ENCODE results near the gene ZNF697.

DNA sequence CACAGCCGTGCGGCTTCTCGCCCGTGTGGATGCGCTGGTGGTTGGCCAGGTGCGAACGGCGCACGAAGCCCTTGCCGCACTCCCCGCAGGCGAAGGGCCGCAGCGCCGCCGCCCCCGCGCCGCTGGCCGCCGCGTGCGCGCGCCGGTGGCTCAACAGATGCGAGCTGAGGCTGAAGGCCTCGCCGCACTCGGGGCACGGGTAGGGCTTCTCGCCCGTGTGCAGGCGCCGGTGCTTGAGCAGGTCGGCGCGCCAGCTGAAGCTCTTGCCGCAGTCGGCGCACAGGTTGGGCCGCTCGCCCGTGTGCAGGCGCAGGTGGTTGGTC, 24.9 kb downstream of the ZNF697 start:
- TF ChIP-seq PURB (CRISPR knock-in tag; IDR thresholded peaks at IDR 0.05; ENCODE audit: low read depth) (no peak), NFXL1 (CRISPR knock-in tag; IDR thresholded peaks at IDR 0.05) (no peak), SPI1 (IDR thresholded peaks at IDR 0.05; ENCODE audit: borderline replicate concordance, low read depth, low read length) (no peak), ZNF384 (IDR thresholded peaks at IDR 0.05; ENCODE audit: low read depth, low read length) (no peak), ZNF76 (CRISPR knock-in tag; IDR thresholded peaks at IDR 0.05; ENCODE audit: borderline replicate concordance) (no peak), NCOR1 (IDR thresholded peaks at IDR 0.05) (no peak)
- TF ChIP-seq, protein P1, sequence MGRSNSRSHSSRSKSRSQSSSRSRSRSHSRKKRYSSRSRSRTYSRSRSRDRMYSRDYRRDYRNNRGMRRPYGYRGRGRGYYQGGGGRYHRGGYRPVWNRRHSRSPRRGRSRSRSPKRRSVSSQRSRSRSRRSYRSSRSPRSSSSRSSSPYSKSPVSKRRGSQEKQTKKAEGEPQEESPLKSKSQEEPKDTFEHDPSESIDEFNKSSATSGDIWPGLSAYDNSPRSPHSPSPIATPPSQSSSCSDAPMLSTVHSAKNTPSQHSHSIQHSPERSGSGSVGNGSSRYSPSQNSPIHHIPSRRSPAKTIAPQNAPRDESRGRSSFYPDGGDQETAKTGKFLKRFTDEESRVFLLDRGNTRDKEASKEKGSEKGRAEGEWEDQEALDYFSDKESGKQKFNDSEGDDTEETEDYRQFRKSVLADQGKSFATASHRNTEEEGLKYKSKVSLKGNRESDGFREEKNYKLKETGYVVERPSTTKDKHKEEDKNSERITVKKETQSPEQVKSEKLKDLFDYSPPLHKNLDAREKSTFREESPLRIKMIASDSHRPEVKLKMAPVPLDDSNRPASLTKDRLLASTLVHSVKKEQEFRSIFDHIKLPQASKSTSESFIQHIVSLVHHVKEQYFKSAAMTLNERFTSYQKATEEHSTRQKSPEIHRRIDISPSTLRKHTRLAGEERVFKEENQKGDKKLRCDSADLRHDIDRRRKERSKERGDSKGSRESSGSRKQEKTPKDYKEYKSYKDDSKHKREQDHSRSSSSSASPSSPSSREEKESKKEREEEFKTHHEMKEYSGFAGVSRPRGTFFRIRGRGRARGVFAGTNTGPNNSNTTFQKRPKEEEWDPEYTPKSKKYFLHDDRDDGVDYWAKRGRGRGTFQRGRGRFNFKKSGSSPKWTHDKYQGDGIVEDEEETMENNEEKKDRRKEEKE (IDR thresholded peaks at IDR 0.05; ENCODE audit: borderline replicate concordance in 1 of 2, control insufficient read depth in 1 of 2, low read depth in 2 of 2, low read length in 1 of 2): no peak
- TF ChIP-seq, protein P2, sequence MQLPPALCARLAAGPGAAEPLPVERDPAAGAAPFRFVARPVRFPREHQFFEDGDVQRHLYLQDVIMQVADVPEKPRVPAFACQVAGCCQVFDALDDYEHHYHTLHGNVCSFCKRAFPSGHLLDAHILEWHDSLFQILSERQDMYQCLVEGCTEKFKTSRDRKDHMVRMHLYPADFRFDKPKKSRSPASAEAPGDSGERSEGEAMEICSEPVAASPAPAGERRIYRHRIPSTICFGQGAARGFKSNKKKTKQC (CRISPR knock-in tag; IDR thresholded peaks at IDR 0.05): no peak
- TF ChIP-seq, protein P3, sequence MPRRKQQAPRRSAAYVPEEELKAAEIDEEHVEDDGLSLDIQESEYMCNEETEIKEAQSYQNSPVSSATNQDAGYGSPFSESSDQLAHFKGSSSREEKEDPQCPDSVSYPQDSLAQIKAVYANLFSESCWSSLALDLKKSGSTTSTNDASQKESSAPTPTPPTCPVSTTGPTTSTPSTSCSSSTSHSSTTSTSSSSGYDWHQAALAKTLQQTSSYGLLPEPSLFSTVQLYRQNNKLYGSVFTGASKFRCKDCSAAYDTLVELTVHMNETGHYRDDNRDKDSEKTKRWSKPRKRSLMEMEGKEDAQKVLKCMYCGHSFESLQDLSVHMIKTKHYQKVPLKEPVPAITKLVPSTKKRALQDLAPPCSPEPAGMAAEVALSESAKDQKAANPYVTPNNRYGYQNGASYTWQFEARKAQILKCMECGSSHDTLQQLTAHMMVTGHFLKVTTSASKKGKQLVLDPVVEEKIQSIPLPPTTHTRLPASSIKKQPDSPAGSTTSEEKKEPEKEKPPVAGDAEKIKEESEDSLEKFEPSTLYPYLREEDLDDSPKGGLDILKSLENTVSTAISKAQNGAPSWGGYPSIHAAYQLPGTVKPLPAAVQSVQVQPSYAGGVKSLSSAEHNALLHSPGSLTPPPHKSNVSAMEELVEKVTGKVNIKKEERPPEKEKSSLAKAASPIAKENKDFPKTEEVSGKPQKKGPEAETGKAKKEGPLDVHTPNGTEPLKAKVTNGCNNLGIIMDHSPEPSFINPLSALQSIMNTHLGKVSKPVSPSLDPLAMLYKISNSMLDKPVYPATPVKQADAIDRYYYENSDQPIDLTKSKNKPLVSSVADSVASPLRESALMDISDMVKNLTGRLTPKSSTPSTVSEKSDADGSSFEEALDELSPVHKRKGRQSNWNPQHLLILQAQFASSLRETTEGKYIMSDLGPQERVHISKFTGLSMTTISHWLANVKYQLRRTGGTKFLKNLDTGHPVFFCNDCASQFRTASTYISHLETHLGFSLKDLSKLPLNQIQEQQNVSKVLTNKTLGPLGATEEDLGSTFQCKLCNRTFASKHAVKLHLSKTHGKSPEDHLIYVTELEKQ (CRISPR knock-in tag; IDR thresholded peaks at IDR 0.05): no peak
